ENCODE results near the gene HECTD4.

The HECTD4 gene

GRCh38 chr12:112149596-112149995 lies 232.6 kb downstream of the HECTD4 start:
- no peak for DNase-seq

- no peak for DNase-seq
Observed at GRCh38 chr12:112148031-112148513, 234.2 kb downstream of the HECTD4 start.

- no peak for DNase-seq
Observed at GRCh38 chr12:112146123-112146522, 236.1 kb downstream of the HECTD4 start.

GRCh38 chr12:112140728-112141127 lies 241.5 kb downstream of the HECTD4 start:
- DNase-seq, result no peak

- DNase-seq, result no peak
Observed at GRCh38 chr12:112134731-112135130, 247.5 kb downstream of the HECTD4 start.

- no peak for DNase-seq
Observed at GRCh38 chr12:112133418-112133817, 248.8 kb downstream of the HECTD4 start.

GRCh38 chr12:112131686-112132085 lies 250.5 kb downstream of the HECTD4 start:
- no peak for DNase-seq

GRCh38 chr12:112130441-112130998 lies 251.7 kb downstream of the HECTD4 start:
- DNase-seq, result no peak

- no peak for DNase-seq
Observed at GRCh38 chr12:112126911-112127310, 255.3 kb downstream of the HECTD4 start.

- DNase-seq, result no peak
Observed at GRCh38 chr12:112126000-112126438, 256.2 kb downstream of the HECTD4 start.

GRCh38 chr12:112125250-112125999 lies 256.8 kb downstream of the HECTD4 start, which contains the start of gene TRAFD1:
Gene TRAFD1, plus strand, starts transcription at chr12:112125560. Its CDS starts 4,963 bp downstream, at chr12:112130523.
- DNase-seq, result peak; percentile 97 to 99

- DNase-seq, result no peak
Observed at GRCh38 chr12:112124918-112125249, 257.3 kb downstream of the HECTD4 start.

GRCh38 chr12:112122823-112123690 lies 259.2 kb downstream of the HECTD4 start:
- no peak for DNase-seq

GRCh38 chr12:112121780-112122565 lies 260.3 kb downstream of the HECTD4 start:
- DNase-seq, result no peak

GRCh38 chr12:112117685-112118084 lies 264.5 kb downstream of the HECTD4 start:
- DNase-seq, result no peak

- DNase-seq, result no peak
Observed at GRCh38 chr12:112116232-112117060, 265.8 kb downstream of the HECTD4 start.

- no peak for DNase-seq
Observed at GRCh38 chr12:112115259-112116045, 266.8 kb downstream of the HECTD4 start.

- DNase-seq, result no peak
Observed at GRCh38 chr12:112112409-112113133, 269.7 kb downstream of the HECTD4 start.

GRCh38 chr12:112111931-112112330 lies 270.3 kb downstream of the HECTD4 start:
- DNase-seq, result no peak

All from stimulated activated CD4-positive, alpha-beta T cell treated with anti-CD3 and anti-CD28 coated beads, Interleukin-4, amount 100 ng/mL, for 4 hours (primary cell).